ENCODE measurements around the gene RPS3. TPM values are rescaled to one million over a fixed set of nuclear protein-coding genes. Genes with fewer than 3 reads are reported as not detected.

Gene RPS3
- polyA plus RNA-seq, 1 of the 3 experiments (the other 2 are of a cell fraction): 4,540 TPM

- peaks cover 19 to 25% of the 10 kb centered on the region in 2 experiments for H3K36me3 ChIP-seq (replicated peaks in 1 of 2; ENCODE audit: control insufficient read depth in 1 of 2, insufficient read depth in 2 of 2, low read length in 1 of 2)
- ChIA-PET CTCF (interaction anchor here (1.1 to 2.7 kb wide), 5 partner anchors 8 to 118 kb away, joined by 3 to 9 read pairs (median 7); no protein-coding TSS in a partner anchor), POLR2A (no interaction called here)
- H3K4me2 ChIP-seq: no peak overlapping the region
- H4K20me1 ChIP-seq (ENCODE audit: insufficient read depth): peaks cover 12% of the 10 kb centered on the region; the same call in 1 of the 2 replicates
- peaks cover under 1% of the 10 kb centered on the region; the same call in 1 of the 2 replicates for H3K79me2 ChIP-seq (ENCODE audit: insufficient read depth)
- H3K4me1 ChIP-seq (ENCODE audit: control insufficient read depth in 1 of 2, insufficient read depth in 2 of 2, low read depth in 1 of 2, low read length in 1 of 2): peaks cover 11 to 13% of the 10 kb centered on the region in 2 experiments; a peak in 2 of 4 replicates
- TF ChIP-seq SIN3A (IDR thresholded peaks at IDR 0.05; ENCODE audit: borderline replicate concordance, low read depth, low read length): no peak
- no peak for TF ChIP-seq GABPA (IDR thresholded peaks at IDR 0.05; ENCODE audit: low read depth)
- no peak for TF ChIP-seq USF2 (IDR thresholded peaks at IDR 0.05; ENCODE audit: borderline replicate concordance, low read depth, low read length)
- TF ChIP-seq RFX5 (IDR thresholded peaks at IDR 0.05; ENCODE audit: low read length): no peak
- no peak for TF ChIP-seq RAD21 (IDR thresholded peaks at IDR 0.05; ENCODE audit: low read length)
- no peak for TF ChIP-seq ZBTB33 (IDR thresholded peaks at IDR 0.05; ENCODE audit: borderline replicate concordance, low read depth)
- TF ChIP-seq JUND (IDR thresholded peaks at IDR 0.05): no peak
- TF ChIP-seq RCOR1 (IDR thresholded peaks at IDR 0.05; ENCODE audit: low read length): no peak
- TF ChIP-seq REST (IDR thresholded peaks at IDR 0.05; ENCODE audit: low read depth, low read length): no peak
- TF ChIP-seq CTCF (IDR thresholded peaks at IDR 0.05): no peak
- TF ChIP-seq ELF1 (IDR thresholded peaks at IDR 0.05): no peak
- no peak for TF ChIP-seq PBX3 (IDR thresholded peaks at IDR 0.05)
- TF ChIP-seq EZH2phosphoT487 (IDR thresholded peaks at IDR 0.05; ENCODE audit: borderline replicate concordance, low read depth): no peak
- no peak overlapping the region for H3K4me3 ChIP-seq (ENCODE audit: low read depth in 2 of 2, low read length in 1 of 2)
- H3K27me3 ChIP-seq (ENCODE audit: insufficient read depth): no peaks in the 10 kb centered on the region
- H2AFZ ChIP-seq (ENCODE audit: low read depth): no peak overlapping the region
- no peak overlapping the region for H3K9ac ChIP-seq
- WGBS (ENCODE audit: low lambda C conversion rate): 56% methylated on average over 2 of the region's 2 CpGs
- H3K27ac ChIP-seq (ENCODE audit: low read depth in 2 of 2, low read length in 1 of 2): peak overlapping the region in 1 of 2 experiments; percentile 53; a peak in 1 of 4 replicates
- H3F3A ChIP-seq (replicated peaks; ENCODE audit: insufficient read depth): peaks cover 23% of the 10 kb centered on the region
- H3K9me2 ChIP-seq: no peaks in the 10 kb centered on the region
- no peaks in the 10 kb centered on the region for H3K9me3 ChIP-seq
- no peak for DNase-seq
Measured at GRCh38 chr11:75413864-75414263, 14.5 kb downstream of the RPS3 start.
